IMR-90 (cell line): ENCODE data around the gene IL13RA1. TPM values are rescaled to one million over a fixed set of nuclear protein-coding genes. Genes with fewer than 3 reads are reported as not detected.

ENCODE experiments used
- ATAC-seq: fragments of 200-7000 bp; cut with Tn5 transposase; 2 replicates; pipeline ENCODE4 v1.9.1; 2020; ENCODE audit warnings: low read depth, mild to moderate bottlenecking, moderate library complexity
- BruUV-seq: library from RNA; stranded (reverse); fragments of 400-500 nt; replicated peaks from 2 replicates; lab custom pipeline; 2021; lab: Mats Ljungman, UMichigan
- CTCF ChIA-PET: fragments of 300-600 bp; formaldehyde crosslinking; extraction: SDS; loops from one replicate; lab custom pipeline; 2021; ENCODE audit warnings: antibody characterized with exemption; lab: Yijun Ruan, JAX
- POLR2A ChIA-PET: fragments of 300-600 bp; sonication (Branson Sonifier 250); formaldehyde crosslinking; loops from one replicate; lab custom pipeline; 2022; ENCODE audit warnings: antibody characterized with exemption; ENCODE audit not compliant: unreplicated experiment; lab: Charles Lee
- DNase-seq: peaks from one replicate; pipeline ENCODE4 v3.0.0; 2013
- H2AFZ ChIP-seq: replicated peaks from 2 replicates; pipeline ENCODE3; 2013; ENCODE audit warnings: low read length, mild to moderate bottlenecking; ENCODE audit not compliant: poor library complexity
- H2AK5ac ChIP-seq: 2 replicates; pipeline ENCODE4 v1.6.1; 2013; ENCODE audit warnings: low read depth, low read length, inconsistent platforms
- H2AK9ac ChIP-seq: replicated peaks from 2 replicates; pipeline ENCODE3; 2013; ENCODE audit warnings: mild to moderate bottlenecking, low read depth, low read length, moderate library complexity; ENCODE audit not compliant: poor library complexity
- H2BK120ac ChIP-seq: 2 replicates; pipeline ENCODE4 v1.6.1; 2013; ENCODE audit warnings: low read depth, low read length, inconsistent platforms
- H2BK15ac ChIP-seq: 3 replicates; pipeline ENCODE4 v1.6.1; 2013; ENCODE audit warnings: low read depth, low read length, inconsistent platforms
- H2BK20ac ChIP-seq: 2 replicates; pipeline ENCODE4 v1.6.1; 2013; ENCODE audit warnings: low read depth, mild to moderate bottlenecking, inconsistent platforms, low read length, moderate library complexity
- H2BK5ac ChIP-seq: 2 replicates; pipeline ENCODE4 v1.6.1; 2013; ENCODE audit warnings: mild to moderate bottlenecking, low read depth, low read length, inconsistent platforms; ENCODE audit not compliant: poor library complexity, severe bottlenecking
- H3K14ac ChIP-seq: replicated peaks from 2 replicates; pipeline ENCODE4 v1.6.1; 2013; ENCODE audit warnings: low read depth, low read length, inconsistent platforms
- H3K18ac ChIP-seq: 2 replicates; pipeline ENCODE4 v1.6.1; 2013; ENCODE audit warnings: low read depth, low read length, control low read depth
- H3K23ac ChIP-seq: 2 replicates; pipeline ENCODE4 v1.6.1; 2013; ENCODE audit warnings: low read depth, low read length, inconsistent platforms
- H3K27ac ChIP-seq: 2 replicates; pipeline ENCODE4 v1.5.1; 2013; ENCODE audit warnings: mild to moderate bottlenecking, control low read depth, low read length; ENCODE audit not compliant: insufficient read depth
- H3K27me3 ChIP-seq: 2 replicates; pipeline ENCODE4 v1.6.1; 2013; ENCODE audit warnings: low read length; ENCODE audit not compliant: control insufficient read depth, insufficient read depth
- H3K36me3 ChIP-seq: 2 replicates; pipeline ENCODE4 v1.6.1; 2013; ENCODE audit warnings: low read length, mixed read lengths; ENCODE audit not compliant: control insufficient read depth, insufficient read depth
- H3K4ac ChIP-seq: 2 replicates; pipeline ENCODE4 v1.6.1; 2013; ENCODE audit warnings: low read depth, low read length, inconsistent platforms
- H3K4me1 ChIP-seq: 2 replicates; pipeline ENCODE4 v1.6.1; 2013; ENCODE audit warnings: low read length, mixed read lengths; ENCODE audit not compliant: control insufficient read depth, insufficient read depth
- H3K4me2 ChIP-seq: 2 replicates; pipeline ENCODE4 v1.6.1; 2013; ENCODE audit warnings: low read depth, mild to moderate bottlenecking, control low read depth, low read length, moderate library complexity
- H3K4me3 ChIP-seq: 2 replicates; pipeline ENCODE4 v1.5.1; 2013; ENCODE audit warnings: low read depth, mild to moderate bottlenecking, control low read depth, low read length, moderate library complexity; ENCODE audit not compliant: insufficient read depth
- H3K56ac ChIP-seq: 2 replicates; pipeline ENCODE4 v1.6.1; 2013; ENCODE audit warnings: low read length, inconsistent platforms; ENCODE audit not compliant: insufficient read depth; ENCODE audit errors: extremely low read depth
- H3K79me1 ChIP-seq, 2 experiments: 2 replicates each; pipeline ENCODE4 v1.6.1; 2013; ENCODE audit warnings: low read length in 2 of 2, inconsistent platforms in 1 of 2, low read depth in 1 of 2
- H3K9ac ChIP-seq: 2 replicates; pipeline ENCODE4 v1.6.1; 2013; ENCODE audit warnings: low read depth, low read length, control low read depth
- H3K9me1 ChIP-seq: 2 replicates; pipeline ENCODE4 v1.6.1; 2013; ENCODE audit warnings: low read length, inconsistent platforms; ENCODE audit not compliant: insufficient read depth
- H3K9me3 ChIP-seq: 2 replicates; pipeline ENCODE4 v1.6.1; 2013; ENCODE audit warnings: low read length; ENCODE audit not compliant: control insufficient read depth, insufficient read depth
- H4K20me1 ChIP-seq: 2 replicates; pipeline ENCODE4 v1.6.1; 2013; ENCODE audit warnings: low read length, inconsistent platforms; ENCODE audit not compliant: insufficient read depth
- H4K5ac ChIP-seq: 2 replicates; pipeline ENCODE4 v1.6.1; 2013; ENCODE audit warnings: mild to moderate bottlenecking, low read depth, low read length, control low read depth
- H4K8ac ChIP-seq, 2 experiments: 2 replicates each; pipeline ENCODE4 v1.6.1; 2013; ENCODE audit warnings: low read depth in 2 of 2, low read length in 2 of 2, control low read depth in 1 of 2, inconsistent platforms in 1 of 2
- H4K91ac ChIP-seq: 2 replicates; pipeline ENCODE4 v1.6.1; 2013; ENCODE audit warnings: low read depth, low read length, inconsistent platforms; ENCODE audit not compliant: insufficient read depth
- BHLHE40 ChIP-seq: fragments of 150-350 bp; IDR thresholded peaks from 2 replicates; pipeline ENCODE4 v1.6.1; 2016; ENCODE audit warnings: mild to moderate bottlenecking, low read depth, low read length
- WGBS, 2 experiments: methylation state at CpG; one replicate each; pipeline versions ENCODE4 v1.1.5 to v1.1.7; 2013; ENCODE audit warnings: missing lambda C conversion rate in 2 of 2; ENCODE audit not compliant: insufficient read length in 1 of 2; ENCODE audit errors: extremely low coverage in 2 of 2; 5-methylcytosine and 5-hydroxymethylcytosine counted together
- dilution Hi-C: fragments of 300-500 bp; cut with HindIII; formaldehyde crosslinking; loops from one replicate; pipeline ENCODE4 v1.14.3; 2018; ENCODE audit warnings: low sequenced_read_pairs; ENCODE audit not compliant: unreplicated experiment
- in situ Hi-C: fragments of 300-500 bp; cut with MboI; formaldehyde crosslinking; loops from 3 replicates; pipeline ENCODE4 v1.14.3; 2019; ENCODE audit warnings: low sequenced_read_pairs, inconsistent platforms, mixed read lengths
- intact Hi-C: fragments of 100-400 bp; cut with micrococcal nuclease; formaldehyde crosslinking; loops from 2 replicates; pipeline ENCODE4 v1.10.0; 2022
- polyA plus RNA-seq, 3 experiments: library from polyadenylated mRNA; depleted of rRNA; stranded (reverse); fragments of >200 nt; gene quantifications; 2 replicates each; pipeline ENCODE4 v1.2.3, GENCODE V29; 2012; ENCODE audit warnings: low replicate concordance in 1 of 3
- total RNA-seq: library from RNA; depleted of rRNA; stranded (reverse); fragments of >200 nt; gene quantifications from 2 replicates; pipeline ENCODE4 v1.2.3, GENCODE V29; 2012

The IL13RA1 gene
- total and polyA plus RNA-seq, 2 of the 4 experiments (the other 2 are of a cell fraction) = 24.2 to 31.7 TPM

DNA sequence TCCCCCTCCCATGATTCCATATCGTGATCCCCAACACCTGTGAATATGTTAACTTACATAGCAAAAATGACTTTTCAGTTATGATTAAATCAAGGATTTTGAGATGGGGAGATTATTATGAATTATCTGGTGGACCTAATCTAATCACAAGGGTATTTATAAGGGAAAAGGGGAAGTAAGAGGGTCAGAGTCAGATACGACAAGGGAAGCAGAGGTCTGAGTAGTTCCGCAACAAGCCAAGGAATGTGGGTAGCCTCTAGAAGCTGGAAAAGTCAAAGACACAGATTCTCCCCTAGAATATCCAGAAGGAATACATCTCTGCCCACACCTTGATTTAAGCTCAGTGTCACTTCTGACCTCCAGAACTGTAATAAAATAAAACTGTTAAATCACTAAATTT is 1.0 kb upstream of the IL13RA1 start:
- Histone ChIP-seq H4K8ac (no peak overlapping the region), H2AK5ac (no peak overlapping the region), H3K9me1 (peaks cover 3% of the 10 kb centered on the region; the same call in 1 of the 2 replicates), H3K56ac (no peak overlapping the region), H3K36me3 (no peaks in the 10 kb centered on the region), H3K9ac (no peak overlapping the region), H2AFZ (no peak overlapping the region), H4K91ac (no peak overlapping the region), H3K9me3 (no peaks in the 10 kb centered on the region), H3K27ac (no peak overlapping the region), H3K79me1 (peaks cover 0 to 6% of the 10 kb centered on the region in 2 experiments; a peak in 1 of 4 replicates), H2AK9ac (no peak overlapping the region), H3K27me3 (no peaks in the 10 kb centered on the region), H3K14ac (no peak overlapping the region), H3K4ac (no peak overlapping the region), H3K23ac (no peak overlapping the region), H2BK20ac (no peak overlapping the region), H2BK120ac (no peak overlapping the region), H2BK5ac (no peak overlapping the region), H3K18ac (no peak overlapping the region), H3K4me1 (peaks cover 9% of the 10 kb centered on the region), H3K4me2 (no peak overlapping the region), H4K20me1 (no peaks in the 10 kb centered on the region), H4K5ac (no peak overlapping the region), H2BK15ac (no peak overlapping the region), H3K4me3 (no peak overlapping the region)
- ATAC-seq (no peak), DNase-seq (no peak)
- POLR2A ChIA-PET = no interaction called here
- TF ChIP-seq BHLHE40 = no peak
- intact Hi-C loops = no loop called here
- CTCF ChIA-PET = no interaction called here
- no CpG with 5 or more reads among the region's 3 CpGs for WGBS, 2 experiments
- in situ Hi-C loops = no loop called here
- no TSS peak for BruUV-seq
- dilution Hi-C loops = no loop called here
